NB4 (cell line): ENCODE data around the gene SDR42E2.

Source experiments
- CTCF ChIP-seq: IDR thresholded peaks from one replicate; pipeline ENCODE4 v1.5.1; 2012; ENCODE audit warnings: low read depth, low read length
- MYC ChIP-seq: IDR thresholded peaks from 2 replicates; pipeline ENCODE4 v1.6.1; 2011; ENCODE audit warnings: low read depth, low read length
- POLR2A ChIP-seq: IDR thresholded peaks from 2 replicates; pipeline ENCODE4 v1.6.1; 2011; ENCODE audit warnings: mild to moderate bottlenecking; ENCODE audit not compliant: insufficient read length; ENCODE audit errors: extremely low read depth

GRCh38 chr16:22217890-22218730, 55.8 kb downstream of the SDR42E2 start:
- no peak for TF ChIP-seq CTCF
- TF ChIP-seq POLR2A, result no peak
- TF ChIP-seq MYC, result no peak
